ENCODE data around the gene AUNIP.
"Not testable (repeated sequence)": the region's sequence is repeated elsewhere in the genome, so short reads cannot be mapped to it uniquely, and the experiment has no call there.

Gene AUNIP

GRCh38 chr1:25863486-25864262, 4.4 kb upstream of the AUNIP start:
- DNase-seq, result no peak

GRCh38 chr1:25862785-25863485, 3.7 kb upstream of the AUNIP start:
- no peak for DNase-seq

- DNase-seq, result no peak
These were observed 2.3 kb upstream of the AUNIP start for GRCh38 chr1:25861316-25862286.

GRCh38 chr1:25858494-25858893, 763 bp downstream of the AUNIP start:
- no peak for DNase-seq

GRCh38 chr1:25856856-25857255, 2.4 kb downstream of the AUNIP start:
- DNase-seq, result no peak

GRCh38 chr1:25854554-25854953, 4.7 kb downstream of the AUNIP start:
- DNase-seq, result peak; percentile 90

GRCh38 chr1:25848531-25848930, 10.7 kb downstream of the AUNIP start:
- no peak for DNase-seq

GRCh38 chr1:25847929-25848328, 11.3 kb downstream of the AUNIP start:
- no peak for DNase-seq

- DNase-seq, result no peak
These were observed 13.6 kb downstream of the AUNIP start for GRCh38 chr1:25845664-25846063.

- no peak for DNase-seq
These were observed 14.5 kb downstream of the AUNIP start for GRCh38 chr1:25844536-25845337.

GRCh38 chr1:25843483-25843882, 15.8 kb downstream of the AUNIP start:
- DNase-seq, result no peak

GRCh38 chr1:25839808-25840207, 19.4 kb downstream of the AUNIP start:
- not testable (repeated sequence) for DNase-seq

GRCh38 chr1:25837262-25837875, 21.9 kb downstream of the AUNIP start:
- peak; percentile 51 for DNase-seq

GRCh38 chr1:25836695-25837094, 22.6 kb downstream of the AUNIP start:
- no peak for DNase-seq

GRCh38 chr1:25834894-25835293, 24.4 kb downstream of the AUNIP start:
- DNase-seq, result no peak

GRCh38 chr1:25833158-25833557, 26.1 kb downstream of the AUNIP start:
- DNase-seq, result no peak

GRCh38 chr1:25832336-25833037, 26.8 kb downstream of the AUNIP start:
- no peak for DNase-seq

- DNase-seq, result no peak
These were observed 27.6 kb downstream of the AUNIP start for GRCh38 chr1:25831569-25832196.

GRCh38 chr1:25829046-25829445, 30.2 kb downstream of the AUNIP start:
- no peak for DNase-seq

GRCh38 chr1:25828491-25828890, 30.8 kb downstream of the AUNIP start:
- no peak for DNase-seq

GRCh38 chr1:25826571-25826970, 32.7 kb downstream of the AUNIP start:
- no peak for DNase-seq

All from NCI-H1092 treated with DMSO at 0.1 percent for 48 hours (cell line).